Stimulated activated CD4-positive, alpha-beta T cell treated with anti-CD3 and anti-CD28 coated beads, Interleukin-4, amount 100 ng/mL, for 4 hours (primary cell): ENCODE results near the gene RICTOR.

ENCODE experiments used
- DNase-seq, 2 experiments: peaks; one replicate each; pipeline ENCODE4 v3.0.0-alpha.2; 2020

RICTOR gene

GRCh38 chr5:39099831-39100230 lies 25.6 kb upstream of the RICTOR start:
- DNase-seq, result no peak

- no peak for DNase-seq
These were observed 19.2 kb upstream of the RICTOR start for GRCh38 chr5:39093352-39093751.

GRCh38 chr5:39092581-39093351 lies 18.6 kb upstream of the RICTOR start:
- no peak for DNase-seq

- no peak for DNase-seq
These were observed 17.9 kb upstream of the RICTOR start for GRCh38 chr5:39091940-39092580.

GRCh38 chr5:39083968-39084367 lies 9.8 kb upstream of the RICTOR start:
- no peak for DNase-seq

- DNase-seq, result no peak
These were observed 8.8 kb upstream of the RICTOR start for GRCh38 chr5:39082995-39083394.

GRCh38 chr5:39080597-39081204 lies 6.5 kb upstream of the RICTOR start:
- DNase-seq, result no peak

GRCh38 chr5:39080168-39080567 lies 6.0 kb upstream of the RICTOR start:
- DNase-seq, result no peak

GRCh38 chr5:39079147-39079546 lies 4.9 kb upstream of the RICTOR start:
- DNase-seq, result no peak

GRCh38 chr5:39076757-39077728 lies 2.8 kb upstream of the RICTOR start:
- DNase-seq, result no peak

GRCh38 chr5:39076101-39076756 lies 2.0 kb upstream of the RICTOR start:
- no peak for DNase-seq

- no peak for DNase-seq
These were observed 507 bp downstream of the RICTOR start for GRCh38 chr5:39073767-39074016.

GRCh38 chr5:39072925-39073766 lies 1.1 kb downstream of the RICTOR start:
- DNase-seq, result peak; percentile 25 to 29

- no peak for DNase-seq
These were observed 6.1 kb downstream of the RICTOR start for GRCh38 chr5:39068099-39068498.

GRCh38 chr5:39064450-39064849 lies 9.7 kb downstream of the RICTOR start:
- no peak for DNase-seq

GRCh38 chr5:39063037-39063436 lies 11.2 kb downstream of the RICTOR start:
- no peak for DNase-seq

- DNase-seq, result no peak
These were observed 11.7 kb downstream of the RICTOR start for GRCh38 chr5:39062530-39062929.

- DNase-seq, result no peak
These were observed 12.1 kb downstream of the RICTOR start for GRCh38 chr5:39062104-39062503.

- no peak for DNase-seq
These were observed 15.1 kb downstream of the RICTOR start for GRCh38 chr5:39059064-39059463.

GRCh38 chr5:39058178-39058921 lies 15.8 kb downstream of the RICTOR start:
- no peak for DNase-seq

GRCh38 chr5:39057734-39058133 lies 16.5 kb downstream of the RICTOR start:
- no peak for DNase-seq
